Keratinocyte (primary cell): ENCODE measurements around the gene NEDD8. TPM values are rescaled to one million over a fixed set of nuclear protein-coding genes. Genes with fewer than 3 reads are reported as not detected.

Source experiments
- DNase-seq: peaks from one replicate; pipeline ENCODE4 v3.0.0-alpha.2; 2011; ENCODE audit warnings: low read depth, missing footprints, low spot score
- FAIRE-seq: peaks from 2 replicates; lab custom pipeline; 2011; peaks lifted over from hg19 to GRCh38; lab: Jason Lieb, UNC
- H2AFZ ChIP-seq: 2 replicates; pipeline ENCODE4 v1.6.0; 2012; ENCODE audit warnings: low read length, control low read depth, inconsistent platforms; ENCODE audit not compliant: control insufficient read depth
- H3K27ac ChIP-seq: 2 replicates; pipeline ENCODE4 v1.5.1; 2011; ENCODE audit warnings: low read length; ENCODE audit not compliant: control insufficient read depth, insufficient read depth
- H3K27me3 ChIP-seq: 3 replicates; pipeline ENCODE4 v1.6.0; 2011; ENCODE audit warnings: low read length; ENCODE audit not compliant: control insufficient read depth, insufficient read depth; ENCODE audit errors: extremely low read depth
- H3K36me3 ChIP-seq, 2 experiments: 2 replicates in 1 of 2; 3 replicates in 1 of 2; pipeline ENCODE4 v1.5.1; 2011; ENCODE audit warnings: low read length in 2 of 2, mild to moderate bottlenecking in 1 of 2; ENCODE audit not compliant: control insufficient read depth in 2 of 2, insufficient read depth in 2 of 2; ENCODE audit errors: extremely low read depth in 1 of 2
- H3K4me1 ChIP-seq: 3 replicates; pipeline ENCODE4 v1.5.1; 2011; ENCODE audit warnings: low read length; ENCODE audit not compliant: control insufficient read depth, insufficient read depth; ENCODE audit errors: extremely low read depth
- H3K4me2 ChIP-seq: 3 replicates; pipeline ENCODE4 v1.6.0; 2011; ENCODE audit warnings: low read depth, low read length; ENCODE audit not compliant: control insufficient read depth, insufficient read depth; ENCODE audit errors: extremely low read depth
- H3K4me3 ChIP-seq, 3 experiments: fragments of 200-600 bp in 1 of 3; sonication (generic) in 1 of 3; 2 replicates in 2 of 3; 3 replicates in 1 of 3; pipeline ENCODE4 v1.5.1; 2011 to 2016; ENCODE audit warnings: low read length in 3 of 3, mild to moderate bottlenecking in 3 of 3, control low read depth in 2 of 3, inconsistent platforms in 1 of 3, low read depth in 1 of 3, mixed read lengths in 1 of 3, mixed run types in 1 of 3, moderate library complexity in 1 of 3; ENCODE audit not compliant: control insufficient read depth in 2 of 3, insufficient read depth in 2 of 3; ENCODE audit errors: extremely low read depth in 1 of 3
- H3K79me2 ChIP-seq: 2 replicates; pipeline ENCODE4 v1.6.0; 2012; ENCODE audit warnings: low read length; ENCODE audit not compliant: control insufficient read depth, insufficient read depth
- H3K9ac ChIP-seq: 3 replicates; pipeline ENCODE4 v1.6.0; 2011; ENCODE audit warnings: low read length; ENCODE audit not compliant: control insufficient read depth, insufficient read depth; ENCODE audit errors: extremely low read depth
- H3K9me1 ChIP-seq: 3 replicates; pipeline ENCODE4 v1.6.0; 2011; ENCODE audit warnings: low read length; ENCODE audit not compliant: control insufficient read depth, insufficient read depth; ENCODE audit errors: extremely low read depth
- H3K9me3 ChIP-seq: 2 replicates; pipeline ENCODE4 v1.5.1; 2012; ENCODE audit warnings: low read depth, low read length; ENCODE audit not compliant: control insufficient read depth
- H4K20me1 ChIP-seq: 3 replicates; pipeline ENCODE4 v1.6.0; 2011; ENCODE audit warnings: low read length; ENCODE audit not compliant: control insufficient read depth, insufficient read depth; ENCODE audit errors: extremely low read depth
- CTCF ChIP-seq, 3 experiments: IDR thresholded peaks in 1 of 3; conservative IDR thresholded peaks in 1 of 3; optimal IDR thresholded peaks in 1 of 3; 2 replicates in 2 of 3; 3 replicates in 1 of 3; pipeline versions ENCODE3 to v1.5.1; 2011; ENCODE audit warnings: low read length in 3 of 3, mild to moderate bottlenecking in 3 of 3, moderate library complexity in 2 of 3, control low read depth in 1 of 3, inconsistent platforms in 1 of 3; ENCODE audit not compliant: insufficient read depth in 2 of 3; ENCODE audit errors: extremely low read depth in 1 of 3
- EZH2 ChIP-seq: IDR thresholded peaks from one replicate; pipeline ENCODE4 v1.6.1; 2012; ENCODE audit warnings: inconsistent platforms, mild to moderate bottlenecking, low read length, moderate library complexity
- dilution Hi-C: fragments of 300-500 bp; cut with MboI; formaldehyde crosslinking; loops from one replicate; pipeline ENCODE4 v1.7.0; 2020; ENCODE audit warnings: low sequenced_read_pairs; ENCODE audit not compliant: extremely low pct_ligation_motif_present
- polyA plus RNA-seq, 5 experiments: library from polyadenylated mRNA; depleted of rRNA in 3 of 5; stranded (reverse) in 3 of 5; stranded (forward) in 1 of 5; unstranded in 1 of 5; fragments of >200 nt; gene quantifications; 1 replicate in 1 of 5; 2 replicates in 3 of 5; 3 replicates in 1 of 5; pipeline versions ENCODE4 v1.2.1 to v1.2.3, GENCODE V29; 2011 to 2012; ENCODE audit warnings: missing spikeins in 2 of 5, low read depth in 1 of 5, low replicate concordance in 1 of 5

NEDD8 gene
- polyA plus RNA-seq, 1 donor (not counting 4 experiments of a cell fraction or from before 2014, with no cell fraction given): 509 TPM

GRCh38 chr14:24183014-24183481, 49.1 kb downstream of the NEDD8 start:
- peaks cover 9% of the 10 kb centered on the region for H3K4me1 ChIP-seq
- H3K27ac ChIP-seq: no peak overlapping the region
- no peaks in the 10 kb centered on the region for H3K9me3 ChIP-seq
- TF ChIP-seq CTCF (optimal IDR thresholded peaks at IDR 0.05 in 1 of 3, IDR thresholded peaks at IDR 0.05 in 1 of 3, conservative IDR thresholded peaks at IDR 0.05 in 1 of 3; ENCODE audit: extremely low read depth in 1 of 3, insufficient read depth in 2 of 3, low read length in 3 of 3): no peak
- no peak for TF ChIP-seq EZH2
- H4K20me1 ChIP-seq: peaks cover 12% of the 10 kb centered on the region
- no peak overlapping the region for H3K9ac ChIP-seq
- peaks cover 12% of the 10 kb centered on the region for H3K79me2 ChIP-seq
- FAIRE-seq (no peak), DNase-seq (no peak)
- H3K27me3 ChIP-seq: no peaks in the 10 kb centered on the region
- H3K4me3 ChIP-seq: no peak overlapping the region
- H3K36me3 ChIP-seq: peaks cover 55 to 61% of the 10 kb centered on the region in 2 experiments
- dilution Hi-C loops: no loop called here
- H3K4me2 ChIP-seq: no peak overlapping the region
- H2AFZ ChIP-seq: no peak overlapping the region
- no peaks in the 10 kb centered on the region for H3K9me1 ChIP-seq

GRCh38 chr14:24182110-24182882, 49.9 kb downstream of the NEDD8 start:
- H3K9me1 ChIP-seq: no peaks in the 10 kb centered on the region
- peaks cover 2% of the 10 kb centered on the region for H3K4me1 ChIP-seq
- no peak overlapping the region for H3K4me2 ChIP-seq
- no peaks in the 10 kb centered on the region for H3K9me3 ChIP-seq
- H3K27ac ChIP-seq: no peak overlapping the region
- DNase-seq (no peak), FAIRE-seq (no peak)
- H3K36me3 ChIP-seq: peaks cover 55 to 68% of the 10 kb centered on the region in 2 experiments
- no peaks in the 10 kb centered on the region for H3K27me3 ChIP-seq
- H2AFZ ChIP-seq: no peak overlapping the region
- H4K20me1 ChIP-seq: peaks cover 12% of the 10 kb centered on the region
- H3K4me3 ChIP-seq: no peak overlapping the region
- TF ChIP-seq CTCF (optimal IDR thresholded peaks at IDR 0.05 in 1 of 3, IDR thresholded peaks at IDR 0.05 in 1 of 3, conservative IDR thresholded peaks at IDR 0.05 in 1 of 3; ENCODE audit: extremely low read depth in 1 of 3, insufficient read depth in 2 of 3, low read length in 3 of 3) (no peak), EZH2 (no peak)
- H3K79me2 ChIP-seq: peaks cover 4% of the 10 kb centered on the region
- dilution Hi-C loops: no loop called here
- H3K9ac ChIP-seq: no peak overlapping the region
